ENCODE measurements around the gene HTR2C. TPM values are rescaled to one million over a fixed set of nuclear protein-coding genes. Genes with fewer than 3 reads are reported as not detected.

HTR2C gene
- total RNA-seq, 4 donors from 2014 or later, result not detected

GRCh38 chrX:114903618-114904017 lies 319.7 kb downstream of the HTR2C start:
- WGBS, 2 donors, result 26 to 50% methylated on average over 1 to 3 of the region's 3 CpGs
- no peak for DNase-seq

DNA sequence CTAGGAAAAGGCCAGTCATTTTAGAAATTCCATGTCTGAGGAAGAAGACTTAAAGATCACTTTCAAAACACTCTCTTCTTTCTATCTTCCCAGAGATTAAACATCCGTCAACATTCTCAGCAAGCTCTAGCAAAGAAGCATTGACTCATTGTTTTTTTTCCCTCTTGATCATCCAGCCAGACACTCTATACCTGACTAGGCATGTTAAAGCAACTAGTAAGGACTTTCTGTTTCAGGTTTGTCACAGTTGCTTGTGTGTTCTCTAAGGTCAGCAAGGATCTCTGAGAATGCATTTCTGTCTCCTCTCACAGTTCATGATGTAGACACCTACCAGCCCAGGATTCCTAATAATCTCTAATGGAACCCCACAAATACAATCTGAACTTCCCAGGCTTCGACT lies 321.4 kb downstream of the HTR2C start:
- H3K9me3 ChIP-seq, result no peaks in the 10 kb centered on the region
- peaks cover 0 to 4% (median 0%) of the 10 kb centered on the region in 3 donors for H3K4me1 ChIP-seq
- TF ChIP-seq POLR2A (IDR thresholded peaks at IDR 0.05) (no peak), CTCF (IDR thresholded peaks at IDR 0.05) (no peak)
- no peak for DNase-seq
- intact Hi-C loops (cut with DNase I), result no loop called here
- no peak overlapping the region for H3K4me3 ChIP-seq
- no peaks in the 10 kb centered on the region for H3K27me3 ChIP-seq
- no peaks in the 10 kb centered on the region for H3K36me3 ChIP-seq
- 40 to 46% methylated on average over 2 of the region's 2 CpGs for WGBS, 2 donors
- H3K27ac ChIP-seq, result no peak overlapping the region

More at GRCh38 chrX:114903618-114904017, 319.7 kb downstream of the HTR2C start:
- no peak overlapping the region for H3K27ac ChIP-seq
- no peak overlapping the region for H3K4me3 ChIP-seq
- intact Hi-C loops (cut with DNase I), result no loop called here
- H3K9me3 ChIP-seq, result no peaks in the 10 kb centered on the region
- H3K4me1 ChIP-seq, result peaks cover 0 to 4% (median 0%) of the 10 kb centered on the region in 3 donors
- no peaks in the 10 kb centered on the region for H3K27me3 ChIP-seq
- TF ChIP-seq CTCF (IDR thresholded peaks at IDR 0.05), result no peak
- no peak for TF ChIP-seq POLR2A (IDR thresholded peaks at IDR 0.05)
- no peaks in the 10 kb centered on the region for H3K36me3 ChIP-seq

GRCh38 chrX:114906984-114907510 lies 323.2 kb downstream of the HTR2C start:
- no peak for DNase-seq
- Histone ChIP-seq H3K27ac (no peak overlapping the region), H3K27me3 (no peaks in the 10 kb centered on the region), H3K4me1 (peaks cover 0 to 4% (median 0%) of the 10 kb centered on the region in 3 donors), H3K9me3 (no peaks in the 10 kb centered on the region), H3K36me3 (no peaks in the 10 kb centered on the region), H3K4me3 (no peak overlapping the region)
- intact Hi-C loops (cut with DNase I), result no loop called here
- 34 to 39% methylated on average over 6 to 9 of the region's 9 CpGs for WGBS, 2 donors
- TF ChIP-seq POLR2A (IDR thresholded peaks at IDR 0.05) (no peak), CTCF (IDR thresholded peaks at IDR 0.05) (no peak)

GRCh38 chrX:114924423-114924822 lies 340.5 kb downstream of the HTR2C start:
- H3K9me3 ChIP-seq, result no peaks in the 10 kb centered on the region
- intact Hi-C loops (cut with DNase I), result no loop called here
- H3K4me3 ChIP-seq, result no peak overlapping the region
- H3K27me3 ChIP-seq, result no peaks in the 10 kb centered on the region
- H3K4me1 ChIP-seq, result no peaks in the 10 kb centered on the region
- no peak for DNase-seq
- 44 to 60% methylated on average over 3 of the region's 3 CpGs for WGBS, 2 donors
- H3K36me3 ChIP-seq, result no peaks in the 10 kb centered on the region
- TF ChIP-seq POLR2A (IDR thresholded peaks at IDR 0.05), result no peak
- no peak for TF ChIP-seq CTCF (IDR thresholded peaks at IDR 0.05)
- H3K27ac ChIP-seq, result no peak overlapping the region

DNA sequence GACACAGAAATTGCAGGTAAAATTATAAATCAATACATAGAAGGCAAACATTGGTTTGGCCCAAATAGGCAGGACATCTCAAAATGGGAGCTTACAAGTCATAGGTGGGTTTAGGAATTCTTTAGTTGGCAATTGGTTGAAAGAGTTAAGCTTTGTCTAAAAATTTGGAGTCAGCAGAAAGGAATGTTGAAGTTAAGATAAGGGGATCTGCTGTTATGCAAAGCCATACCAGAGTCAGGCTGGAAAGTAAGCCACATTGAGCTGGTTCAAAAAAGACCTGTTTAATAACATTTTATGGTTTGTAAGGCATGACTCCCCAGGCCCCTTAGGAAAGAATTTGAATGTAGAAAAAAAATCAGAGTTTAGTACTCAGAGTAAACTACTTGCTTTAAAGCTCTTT lies 341.0 kb downstream of the HTR2C start:
- DNase-seq, result no peak
- no peak for TF ChIP-seq POLR2A (IDR thresholded peaks at IDR 0.05)
- no peak for TF ChIP-seq CTCF (IDR thresholded peaks at IDR 0.05)
- Histone ChIP-seq H3K9me3 (no peaks in the 10 kb centered on the region), H3K27me3 (no peaks in the 10 kb centered on the region), H3K4me1 (no peaks in the 10 kb centered on the region), H3K36me3 (no peaks in the 10 kb centered on the region), H3K27ac (no peak overlapping the region), H3K4me3 (no peak overlapping the region)
- intact Hi-C loops (cut with DNase I), result no loop called here
